ENCODE data around the gene MS4A6E.
"Not testable (repeated sequence)": the region's sequence is repeated elsewhere in the genome, so short reads cannot be mapped to it uniquely, and the experiment has no call there.

Gene MS4A6E

GRCh38 chr11:60336767-60337391 is 9.8 kb downstream of the MS4A6E start:
- DNase-seq, result no peak

GRCh38 chr11:60338053-60338452 is 11.0 kb downstream of the MS4A6E start:
- no peak for DNase-seq

GRCh38 chr11:60339356-60339755 is 12.3 kb downstream of the MS4A6E start:
- no peak for DNase-seq

- no peak for DNase-seq
Observed at GRCh38 chr11:60343094-60343704, 16.1 kb downstream of the MS4A6E start.

GRCh38 chr11:60344146-60344545 is 17.1 kb downstream of the MS4A6E start:
- no peak for DNase-seq

GRCh38 chr11:60345489-60345888 is 18.4 kb downstream of the MS4A6E start:
- DNase-seq, result no peak

- no peak for DNase-seq
Observed at GRCh38 chr11:60347084-60347797, 20.2 kb downstream of the MS4A6E start.

- no peak for DNase-seq
Observed at GRCh38 chr11:60348116-60348515, 21.1 kb downstream of the MS4A6E start.

GRCh38 chr11:60349990-60350389 is 22.9 kb downstream of the MS4A6E start:
- DNase-seq, result no peak

GRCh38 chr11:60357771-60358170 is 30.7 kb downstream of the MS4A6E start:
- no peak for DNase-seq

GRCh38 chr11:60360621-60361020 is 33.6 kb downstream of the MS4A6E start:
- no peak for DNase-seq

GRCh38 chr11:60362241-60362640 is 35.2 kb downstream of the MS4A6E start:
- no peak for DNase-seq

GRCh38 chr11:60363542-60364470 is 36.8 kb downstream of the MS4A6E start:
- DNase-seq, result no peak

GRCh38 chr11:60366262-60366904 is 39.3 kb downstream of the MS4A6E start:
- DNase-seq, result not testable (repeated sequence)

- no peak for DNase-seq
Observed at GRCh38 chr11:60367009-60367408, 40.0 kb downstream of the MS4A6E start.

- no peak for DNase-seq
Observed at GRCh38 chr11:60367896-60368295, 40.8 kb downstream of the MS4A6E start.

GRCh38 chr11:60370252-60370810 is 43.3 kb downstream of the MS4A6E start:
- DNase-seq, result no peak

- no peak for DNase-seq
Observed at GRCh38 chr11:60370811-60371298, 43.8 kb downstream of the MS4A6E start.

GRCh38 chr11:60371386-60371785 is 44.3 kb downstream of the MS4A6E start:
- no peak for DNase-seq

- no peak for DNase-seq
Observed at GRCh38 chr11:60371854-60372253, 44.8 kb downstream of the MS4A6E start.

GRCh38 chr11:60372767-60373166 is 45.7 kb downstream of the MS4A6E start:
- DNase-seq, result no peak

- DNase-seq, result no peak
Observed at GRCh38 chr11:60375316-60375715, 48.3 kb downstream of the MS4A6E start.

Data from DMS 273 treated with DMSO at 0.1 percent for 48 hours (cell line).